ENCODE data around the gene HMCN2.

HMCN2 gene, protein sequence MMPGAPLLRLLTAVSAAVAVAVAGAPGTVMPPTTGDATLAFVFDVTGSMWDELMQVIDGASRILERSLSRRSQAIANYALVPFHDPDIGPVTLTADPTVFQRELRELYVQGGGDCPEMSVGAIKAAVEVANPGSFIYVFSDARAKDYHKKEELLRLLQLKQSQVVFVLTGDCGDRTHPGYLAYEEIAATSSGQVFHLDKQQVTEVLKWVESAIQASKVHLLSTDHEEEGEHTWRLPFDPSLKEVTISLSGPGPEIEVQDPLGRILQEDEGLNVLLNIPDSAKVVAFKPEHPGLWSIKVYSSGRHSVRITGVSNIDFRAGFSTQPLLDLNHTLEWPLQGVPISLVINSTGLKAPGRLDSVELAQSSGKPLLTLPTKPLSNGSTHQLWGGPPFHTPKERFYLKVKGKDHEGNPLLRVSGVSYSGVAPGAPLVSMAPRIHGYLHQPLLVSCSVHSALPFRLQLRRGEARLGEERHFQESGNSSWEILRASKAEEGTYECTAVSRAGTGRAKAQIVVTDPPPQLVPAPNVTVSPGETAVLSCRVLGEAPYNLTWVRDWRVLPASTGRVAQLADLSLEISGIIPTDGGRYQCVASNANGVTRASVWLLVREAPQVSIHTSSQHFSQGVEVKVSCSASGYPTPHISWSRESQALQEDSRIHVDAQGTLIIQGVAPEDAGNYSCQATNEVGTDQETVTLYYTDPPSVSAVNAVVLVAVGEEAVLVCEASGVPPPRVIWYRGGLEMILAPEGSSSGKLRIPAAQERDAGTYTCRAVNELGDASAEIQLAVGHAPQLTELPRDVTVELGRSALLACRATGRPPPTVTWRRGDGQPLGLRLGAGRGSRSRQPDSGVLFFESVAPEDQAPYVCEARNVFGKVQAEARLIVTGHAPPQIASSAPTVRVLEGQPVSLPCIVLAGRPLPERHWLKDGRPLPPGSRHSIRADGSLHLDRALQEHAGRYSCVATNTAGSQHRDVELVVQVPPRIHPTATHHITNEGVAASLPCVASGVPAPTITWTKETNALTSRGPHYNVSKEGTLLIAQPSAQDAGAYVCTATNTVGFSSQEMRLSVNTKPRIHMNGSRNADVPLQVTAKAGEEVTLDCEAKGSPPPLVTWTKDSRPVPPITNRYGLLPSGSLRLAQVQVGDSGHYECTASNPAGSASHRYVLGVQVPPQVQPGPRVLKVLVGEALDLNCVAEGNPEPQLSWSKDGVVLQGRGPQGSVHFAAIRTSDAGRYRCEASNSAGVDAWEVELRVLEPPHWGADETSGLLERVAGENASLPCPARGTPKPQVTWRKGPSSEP (N-terminal part only)

DNA sequence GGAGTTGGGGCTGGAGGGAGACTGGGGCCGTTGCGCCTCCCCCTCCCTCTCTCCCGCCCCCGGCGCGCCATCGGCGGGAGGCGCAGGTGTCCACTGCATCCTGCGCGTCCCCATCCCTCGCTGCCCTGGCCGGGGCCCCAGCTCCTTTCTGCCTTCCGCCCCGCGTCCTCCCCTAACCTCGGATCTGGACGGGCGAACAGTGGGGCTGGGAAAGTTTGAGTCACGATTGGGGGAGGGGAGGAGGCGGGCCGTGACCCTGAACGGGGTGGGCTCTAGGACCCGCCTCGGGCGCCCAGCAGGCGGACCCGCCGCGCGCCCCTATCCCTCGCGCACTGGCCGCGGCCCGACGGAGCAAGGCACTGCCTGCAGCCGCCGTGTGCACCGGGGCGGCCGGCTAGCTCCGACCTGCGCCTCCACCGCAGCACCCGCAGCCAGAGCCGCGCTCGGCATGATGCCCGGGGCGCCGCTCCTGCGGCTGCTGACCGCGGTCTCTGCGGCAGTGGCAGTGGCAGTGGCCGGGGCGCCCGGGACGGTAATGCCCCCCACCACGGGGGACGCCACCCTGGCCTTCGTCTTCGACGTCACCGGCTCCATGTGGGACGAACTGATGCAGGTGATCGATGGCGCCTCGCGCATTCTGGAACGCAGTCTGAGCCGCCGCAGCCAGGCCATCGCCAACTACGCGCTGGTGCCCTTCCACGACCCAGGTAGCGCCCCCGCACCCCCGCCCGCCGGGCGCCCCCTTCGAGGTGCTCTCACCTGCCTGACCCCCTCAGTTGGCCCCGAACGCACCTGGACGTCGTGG lies at the start of gene HMCN2:
TSS of gene HMCN2 (plus strand) at position 330 of the 805 bp plus-strand sequence. CDS start at position 449, 119 bp downstream.
- DNase-seq, result no peak

DNA sequence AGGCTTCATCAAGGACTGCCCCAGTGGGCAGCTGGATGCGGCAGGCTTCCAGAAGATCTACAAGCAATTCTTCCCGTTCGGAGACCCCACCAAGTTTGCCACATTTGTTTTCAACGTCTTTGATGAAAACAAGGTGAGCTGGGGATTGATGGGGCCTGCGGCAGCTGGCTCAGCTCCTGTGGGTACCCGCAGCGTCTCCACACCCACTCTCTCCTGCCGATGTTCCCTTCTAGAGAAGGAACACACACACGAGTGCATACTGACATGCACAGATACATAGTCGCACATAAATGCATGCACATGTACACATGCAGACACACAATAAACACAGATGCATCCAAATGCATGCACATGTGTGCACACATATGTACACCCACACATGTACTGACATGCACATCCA lies 47.7 kb upstream of the HMCN2 start:
- no peak for DNase-seq

DNA sequence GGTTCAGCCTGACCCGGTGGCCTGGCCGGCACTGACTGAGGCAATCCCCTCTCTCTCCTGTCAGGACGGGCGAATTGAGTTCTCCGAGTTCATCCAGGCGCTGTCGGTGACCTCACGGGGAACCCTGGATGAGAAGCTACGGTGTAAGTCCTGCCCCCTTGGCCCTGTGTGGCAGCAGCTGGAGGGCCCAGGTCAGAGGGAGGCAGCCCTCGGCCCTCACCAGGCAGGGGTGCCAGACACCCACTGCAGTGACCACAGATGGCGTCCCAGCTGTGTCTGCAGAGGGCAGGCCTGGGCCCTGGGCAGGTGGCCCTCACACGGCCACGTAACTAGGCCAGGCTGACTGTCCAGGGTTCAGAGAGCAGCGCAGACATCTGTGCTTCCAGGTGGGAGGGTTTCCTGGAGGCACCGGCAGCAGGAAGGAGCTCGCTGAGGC lies 45.9 kb upstream of the HMCN2 start:
- DNase-seq, result no peak

DNA sequence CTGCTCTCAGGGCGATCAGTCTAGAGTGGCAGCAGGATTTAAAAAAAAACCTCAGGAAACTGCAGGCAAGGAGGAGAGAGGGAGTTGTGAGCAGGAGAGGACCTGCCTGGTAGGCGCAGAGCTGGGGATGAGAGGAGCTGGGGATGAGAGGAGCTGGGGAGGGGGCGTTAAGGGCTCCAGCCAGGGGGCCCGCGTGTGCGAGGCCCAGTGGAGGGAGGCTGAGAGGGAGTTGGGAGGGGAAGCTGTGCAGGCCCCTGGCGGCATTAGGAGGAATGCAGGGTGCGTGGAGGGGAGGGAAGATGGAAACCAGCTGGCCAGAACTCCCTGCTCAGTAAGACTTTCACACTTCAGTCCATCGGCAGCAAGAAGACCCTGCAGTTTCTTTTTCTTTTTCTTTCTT lies 45.2 kb upstream of the HMCN2 start:
- DNase-seq, result no peak

DNA sequence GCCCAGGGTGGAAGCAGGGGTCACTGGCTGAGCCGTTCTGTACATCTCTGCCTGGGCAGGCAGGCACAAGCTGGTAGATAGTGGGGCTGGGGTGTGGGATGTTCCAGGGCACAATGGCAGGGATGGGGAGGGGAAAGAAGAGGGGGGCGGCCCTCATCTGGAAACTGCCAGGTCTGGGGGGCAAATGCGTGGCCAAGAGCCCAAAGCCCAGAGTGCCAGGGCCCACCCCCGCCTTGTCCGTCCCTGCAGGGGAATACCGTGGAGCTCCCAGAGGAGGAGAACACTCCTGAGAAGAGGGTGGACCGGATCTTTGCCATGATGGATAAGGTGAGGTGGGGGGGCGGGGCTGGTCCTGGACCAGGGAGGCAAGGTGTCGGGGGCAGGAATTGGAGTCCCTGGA lies 42.7 kb upstream of the HMCN2 start:
- DNase-seq, result no peak

DNA sequence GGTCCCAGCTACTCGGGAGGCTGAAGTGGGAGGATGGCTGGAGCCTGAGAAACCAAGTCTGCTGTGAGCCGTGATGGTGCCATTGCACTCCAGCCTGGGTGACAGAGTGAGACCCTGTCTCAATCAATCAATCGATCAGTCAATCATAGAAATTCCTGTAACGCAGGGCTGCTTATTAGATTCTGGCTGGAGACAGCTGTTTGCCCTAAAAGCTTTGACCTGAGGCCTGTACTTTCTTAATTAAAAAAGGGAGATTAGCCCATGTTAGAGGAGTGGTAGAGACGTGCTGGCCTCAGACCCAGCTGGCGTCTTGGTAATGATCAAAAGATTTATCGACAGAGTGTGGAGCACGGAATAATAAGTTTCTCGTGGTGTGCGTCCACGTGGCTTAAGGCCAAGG lies 40.5 kb upstream of the HMCN2 start:
- DNase-seq, result no peak

DNA sequence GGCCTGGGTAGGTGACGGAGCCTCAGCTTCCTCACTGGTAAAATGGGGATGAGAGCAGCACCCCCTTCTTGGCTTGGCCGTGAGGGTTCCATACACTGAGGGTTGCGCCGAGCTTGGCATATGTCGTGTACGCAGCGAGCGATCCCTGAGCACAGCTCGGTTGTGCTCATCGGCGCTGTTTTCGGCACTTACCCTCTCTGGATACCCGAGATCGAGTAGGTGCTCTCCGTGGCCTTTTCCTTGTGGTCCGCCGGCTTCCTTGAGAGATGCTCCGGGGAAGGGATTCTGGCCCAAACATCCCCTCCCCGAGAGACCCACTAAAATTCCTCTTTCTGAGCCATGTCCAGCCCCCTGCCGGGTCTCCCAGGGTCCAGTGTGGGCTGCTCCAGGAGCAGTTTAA lies 40.0 kb upstream of the HMCN2 start:
- no peak for DNase-seq

DNA sequence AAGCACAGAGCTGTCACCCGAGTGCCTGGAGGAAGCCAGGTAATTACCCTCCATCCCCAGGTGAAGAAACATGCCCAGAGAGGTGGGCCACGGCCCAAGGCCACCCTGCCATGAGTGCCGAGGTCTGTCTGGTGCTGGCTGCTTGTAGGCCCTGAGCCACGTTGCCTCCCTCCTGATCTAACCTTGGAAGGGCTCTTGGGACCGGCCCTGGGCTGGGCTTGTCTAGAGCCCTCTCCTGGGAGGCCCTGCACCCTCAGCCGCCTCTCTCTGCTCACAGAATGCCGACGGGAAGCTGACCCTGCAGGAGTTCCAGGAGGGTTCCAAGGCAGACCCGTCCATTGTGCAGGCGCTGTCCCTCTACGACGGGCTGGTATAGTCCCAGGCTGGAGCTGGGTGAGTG lies 39.4 kb upstream of the HMCN2 start:
- DNase-seq, result no peak

DNA sequence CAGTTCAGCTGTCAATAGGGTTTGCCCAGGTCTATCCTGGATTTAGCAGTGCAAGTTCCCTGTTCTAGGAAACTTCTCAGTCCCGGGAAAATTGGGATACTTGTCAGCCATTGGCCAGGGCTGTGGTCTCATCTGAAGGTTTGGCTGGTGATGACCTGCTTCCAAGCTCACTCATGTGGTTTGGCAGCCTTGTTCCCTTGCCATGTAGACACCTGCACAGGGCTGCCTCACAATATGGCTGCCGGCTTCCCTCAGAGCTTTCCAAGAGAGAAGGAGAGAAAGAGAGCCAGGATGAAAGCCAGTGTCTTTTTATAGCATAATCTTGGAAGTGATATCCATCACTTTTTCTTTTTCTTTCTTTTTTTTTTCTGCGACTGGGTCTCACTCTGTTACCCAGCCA lies 37.7 kb upstream of the HMCN2 start:
- DNase-seq, result no peak

DNA sequence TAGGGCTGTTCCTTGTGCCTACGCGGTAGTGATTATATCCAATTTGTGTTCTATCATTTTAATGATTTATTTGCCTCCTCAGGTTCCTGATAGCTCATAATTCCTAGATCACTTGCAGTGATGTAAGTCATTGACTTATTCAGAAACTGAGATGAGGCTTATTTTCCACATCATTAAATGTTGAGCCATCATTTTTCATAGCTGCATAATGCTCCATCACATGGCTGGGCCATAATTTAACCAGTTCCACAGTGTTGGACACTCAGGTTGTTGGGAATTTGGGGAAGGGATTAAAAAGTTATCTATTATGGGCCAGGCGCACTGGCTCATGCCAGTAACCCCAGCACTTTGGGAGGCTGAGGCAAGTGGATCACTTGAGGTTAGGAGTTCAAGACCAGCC lies 35.8 kb upstream of the HMCN2 start:
- DNase-seq, result no peak

DNA sequence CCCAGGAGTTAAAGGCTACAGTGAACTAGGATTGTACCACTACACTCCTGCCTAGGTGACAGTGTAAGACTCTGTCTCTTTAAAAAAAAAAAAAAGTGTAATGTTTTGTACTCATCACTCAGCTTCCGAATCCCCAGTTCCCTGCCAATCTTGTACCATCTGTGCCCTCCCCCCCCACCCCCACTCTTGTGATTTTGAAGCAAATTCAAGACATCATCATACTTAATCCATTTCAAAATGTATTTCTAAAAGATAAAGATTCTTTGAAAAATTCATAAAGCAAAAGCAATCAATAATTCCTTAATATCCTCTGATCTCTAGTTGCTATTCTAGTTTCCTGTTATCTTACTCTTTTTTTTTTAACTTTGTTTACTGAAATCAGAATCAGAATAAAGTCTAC lies 34.9 kb upstream of the HMCN2 start:
- no peak for DNase-seq

DNA sequence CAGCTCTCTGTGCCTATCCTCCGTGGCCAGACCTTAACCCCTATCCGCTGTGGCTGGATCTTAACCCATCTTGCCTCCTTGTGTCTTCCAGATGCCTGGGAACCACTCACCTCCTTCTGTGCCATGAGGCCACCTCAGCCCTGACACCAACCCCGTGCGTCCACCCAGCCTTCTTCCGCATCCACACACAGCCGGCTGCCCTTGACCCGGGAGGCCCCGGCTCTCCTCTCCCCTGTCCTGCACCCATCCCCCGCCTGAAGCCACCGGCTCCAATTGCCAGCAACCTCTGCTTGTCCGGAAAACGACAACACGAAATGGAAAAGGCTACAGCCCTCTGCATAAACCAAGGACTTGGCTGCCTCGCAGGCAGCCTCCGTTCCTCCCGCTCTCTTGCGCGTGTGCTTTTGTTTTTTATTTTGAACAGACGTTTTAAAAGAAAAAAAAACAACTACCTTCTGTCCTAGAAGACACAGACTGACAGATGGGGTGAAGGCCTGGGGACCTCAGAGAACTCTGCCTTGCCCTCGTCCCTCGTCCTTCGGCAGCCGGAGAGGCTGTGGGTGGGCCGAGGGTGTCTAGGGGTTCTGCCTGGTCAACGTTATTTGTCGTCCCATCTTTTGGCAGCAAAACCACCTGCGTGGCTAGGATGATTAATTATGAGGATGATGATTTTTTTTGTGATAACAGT lies 32.5 kb upstream of the HMCN2 start:
- DNase-seq, result no peak

DNA sequence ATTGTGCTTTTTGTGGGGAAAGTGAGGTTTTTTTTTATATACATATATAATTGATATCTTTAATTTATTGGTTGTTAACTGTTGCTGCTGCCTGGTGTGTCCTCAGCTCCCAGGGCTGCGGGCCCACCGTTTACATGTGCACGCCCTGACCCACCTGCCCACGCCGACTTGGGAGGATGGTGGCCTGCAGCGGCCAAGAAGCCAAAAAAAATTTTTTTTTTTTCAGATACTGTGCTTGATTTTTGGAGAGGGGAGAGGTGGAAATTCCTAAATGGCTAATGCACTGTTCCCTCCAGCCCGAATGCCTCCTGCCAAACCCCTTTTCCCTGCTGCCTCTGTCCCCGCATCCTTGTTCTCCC lies 32.0 kb upstream of the HMCN2 start:
- DNase-seq, result no peak

DNA sequence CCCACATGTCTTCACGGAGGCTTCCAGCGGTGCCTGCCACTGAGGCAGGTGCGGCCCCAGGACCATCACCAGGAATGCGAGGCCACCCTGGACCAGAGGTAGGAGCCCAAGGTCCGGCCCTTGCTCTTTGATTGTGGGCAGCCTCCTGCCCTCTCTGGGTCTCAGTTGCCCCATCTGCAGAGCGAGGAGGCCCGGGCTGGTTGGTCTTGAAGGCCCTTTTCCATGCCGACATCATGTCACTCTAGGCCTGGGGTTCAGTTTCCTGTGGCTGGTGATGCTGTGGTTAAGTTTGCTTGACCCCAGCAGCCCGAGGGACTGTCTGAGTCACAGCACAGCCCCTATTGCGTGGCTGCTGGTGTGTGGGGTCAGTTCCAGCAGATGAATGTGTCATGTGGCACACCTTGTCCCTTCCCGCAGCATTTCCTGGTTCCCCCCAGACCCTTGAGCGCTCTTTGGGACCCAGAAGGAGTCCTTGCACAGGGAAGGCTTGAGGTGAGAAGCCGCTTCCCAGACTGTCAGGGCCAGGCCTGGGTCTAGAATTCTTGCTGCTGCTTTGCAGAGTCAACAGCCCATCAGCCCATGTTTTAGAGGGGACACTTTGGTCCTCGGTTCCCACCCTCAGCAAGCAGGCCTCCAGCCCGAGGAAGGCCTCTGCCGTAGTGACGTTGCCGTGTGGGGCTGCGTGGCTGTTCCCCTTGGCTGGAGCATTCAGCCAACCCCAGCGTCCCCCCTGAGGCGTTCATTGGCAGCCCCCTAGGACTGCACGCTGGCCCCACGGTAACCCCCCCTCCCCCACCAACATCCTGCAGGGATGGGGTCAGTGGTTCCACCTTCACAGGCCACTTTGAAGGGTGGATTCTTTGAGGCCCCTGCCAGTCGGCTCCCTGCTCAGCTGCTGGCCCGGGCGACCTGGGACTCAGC lies 31.0 kb upstream of the HMCN2 start:
- DNase-seq, result no peak

DNA sequence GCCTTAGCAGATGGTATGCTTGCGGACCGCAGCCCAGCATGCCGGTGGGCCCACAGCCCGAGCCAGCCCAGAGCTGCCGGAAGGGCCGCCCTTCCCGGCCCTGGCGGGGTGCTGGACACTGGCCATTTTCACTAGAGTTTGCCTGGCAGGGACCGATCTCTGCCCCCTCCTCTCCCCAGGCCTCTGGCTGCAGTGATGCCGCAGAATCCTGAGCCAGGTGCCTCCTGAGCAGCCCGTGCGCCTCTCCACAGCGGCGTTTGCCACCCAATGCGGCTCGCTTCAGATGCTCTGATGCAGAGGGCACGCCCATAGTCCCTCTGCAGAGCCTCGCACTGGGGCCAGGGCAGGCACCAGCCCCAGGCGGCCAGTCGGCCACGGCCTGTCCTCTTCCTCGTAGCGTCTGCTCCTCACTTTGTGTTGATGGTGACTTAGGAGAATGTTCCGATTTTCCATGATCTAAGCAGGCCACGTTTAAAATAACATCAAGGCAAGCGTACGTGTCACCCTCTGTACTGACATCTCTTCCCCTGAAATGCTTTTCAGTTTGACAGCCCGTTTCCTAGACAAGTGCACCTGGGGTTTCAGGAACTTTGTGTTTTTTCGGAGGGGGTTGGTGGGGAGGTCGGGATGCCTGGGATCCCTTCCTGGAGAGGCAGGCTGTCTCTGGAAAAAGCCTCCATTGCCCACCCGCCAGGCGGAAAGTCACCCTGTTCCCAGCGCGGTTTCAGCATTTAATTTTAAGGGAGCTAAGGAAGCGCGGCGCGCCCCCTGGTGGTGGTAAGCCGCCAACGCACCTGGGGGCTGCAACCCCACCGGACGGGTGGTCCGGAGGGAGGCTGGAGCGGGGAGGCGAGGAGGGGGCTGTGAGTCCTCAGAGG lies 29.8 kb upstream of the HMCN2 start:
- peak; percentile 36 for DNase-seq

DNA sequence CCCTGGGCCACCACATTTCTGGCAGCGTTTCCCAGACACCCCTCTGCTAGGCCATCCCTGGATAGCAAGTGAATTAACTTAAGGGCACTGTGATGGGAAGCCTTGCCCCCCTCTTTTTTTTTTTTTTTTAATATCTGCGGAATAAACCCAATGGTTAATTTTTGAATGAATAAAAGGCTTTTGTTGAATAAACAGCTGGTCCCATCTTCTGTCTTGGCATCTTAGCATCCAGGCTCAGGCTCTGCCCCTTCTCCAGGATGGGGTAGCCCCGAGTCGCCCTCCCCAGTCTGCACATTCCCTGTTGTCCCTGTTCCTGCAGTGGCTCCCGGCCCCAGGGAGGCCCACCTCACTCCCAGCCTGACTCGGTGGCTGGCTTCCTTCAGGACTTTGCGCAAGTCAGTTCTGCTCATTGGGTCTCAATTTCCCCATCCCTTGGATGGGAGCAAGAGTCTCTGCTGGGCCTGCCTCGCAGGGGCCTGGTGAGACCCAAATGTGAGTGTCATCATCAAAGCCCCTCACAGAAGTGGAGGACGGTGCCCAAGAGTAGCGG lies 29.0 kb upstream of the HMCN2 start:
- DNase-seq, result no peak

DNA sequence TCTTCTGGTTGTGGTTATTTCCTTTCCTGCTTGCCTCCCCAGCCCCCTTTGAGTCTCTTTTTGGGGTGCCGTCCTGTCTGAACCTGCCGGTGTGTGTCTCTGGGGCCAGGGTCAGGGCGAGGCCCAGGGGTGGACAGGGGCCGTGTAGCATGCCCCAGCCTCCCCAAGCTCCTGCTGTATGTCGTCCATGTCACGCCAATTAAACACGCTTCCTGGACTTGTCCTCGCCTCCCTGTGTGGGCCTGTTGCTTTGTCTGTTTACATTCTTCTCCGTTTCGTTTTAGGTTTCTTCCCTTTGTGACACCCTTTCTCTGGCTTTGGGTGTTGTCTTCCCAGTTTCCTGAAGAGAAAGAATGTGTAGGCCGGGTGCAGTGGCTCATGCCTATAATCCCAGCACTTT lies 28.5 kb upstream of the HMCN2 start:
- no peak for DNase-seq

DNA sequence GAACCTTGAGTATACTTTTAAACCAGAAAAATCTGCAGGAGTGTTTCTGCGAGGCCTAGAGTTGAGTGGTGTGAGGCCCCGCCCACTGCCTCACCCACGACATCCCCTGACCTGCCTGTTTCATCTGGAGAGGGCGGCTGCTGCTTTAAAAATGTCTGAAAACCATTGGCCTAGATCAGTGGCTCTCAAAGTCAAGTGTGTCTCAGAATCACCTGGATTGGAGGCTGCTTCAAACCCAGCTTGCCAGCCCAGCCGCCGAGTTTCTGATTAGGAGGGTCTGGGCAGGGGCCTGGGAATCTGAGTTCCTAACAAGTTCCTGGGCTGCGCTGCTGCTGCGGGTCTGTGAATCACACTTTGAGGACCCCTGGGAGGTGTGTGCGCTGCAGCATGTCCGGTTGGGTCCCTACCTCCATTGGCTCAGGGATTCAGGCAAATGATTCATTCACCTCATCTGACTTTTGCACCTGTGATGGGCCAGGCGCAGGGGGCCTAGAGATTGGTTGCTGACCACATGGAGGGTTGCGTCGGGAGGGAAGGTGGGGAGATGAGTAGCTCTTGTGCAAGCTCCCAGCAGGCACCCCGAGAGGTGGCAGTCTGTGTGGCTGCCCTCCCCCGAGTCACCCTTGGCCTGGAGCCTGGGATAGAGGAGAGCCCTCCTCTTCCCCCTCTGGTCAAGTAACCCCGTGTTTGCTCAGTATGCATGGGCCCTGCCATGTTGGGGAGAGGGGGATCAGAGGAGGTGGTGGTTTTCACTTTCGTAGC lies 27.6 kb upstream of the HMCN2 start:
- no peak for DNase-seq

DNA sequence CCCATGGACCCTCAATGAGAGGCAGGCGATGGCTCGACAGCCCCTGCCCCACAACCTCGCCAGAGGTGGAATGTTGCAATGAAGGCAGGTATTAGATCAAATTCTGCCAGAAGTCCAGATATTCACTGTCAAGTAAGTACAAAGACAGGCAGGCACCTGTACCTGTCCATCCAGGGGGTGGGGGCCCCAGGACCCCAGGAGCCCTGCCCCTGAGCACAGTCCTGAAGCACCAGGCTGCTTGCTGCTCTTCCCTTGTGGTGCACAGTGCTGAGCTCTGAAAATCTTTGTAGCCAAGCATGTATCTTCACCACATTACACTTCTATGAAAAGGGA lies 26.2 kb upstream of the HMCN2 start:
- DNase-seq, result no peak

All from NCI-H774 (cell line).